ENCODE measurements around the gene ADGRL3. TPM values are rescaled to one million over a fixed set of nuclear protein-coding genes. Genes with fewer than 3 reads are reported as not detected.

ADGRL3 gene
- total RNA-seq, 3 donors from 2014 or later (not counting 1 experiment from before 2014, with no cell fraction given): not detected

- no peaks in the 10 kb centered on the region for H3K4me1 ChIP-seq (ENCODE audit: control insufficient read depth, insufficient read depth, low read length)
- TF ChIP-seq CTCF (IDR thresholded peaks at IDR 0.05): no peak
- 95% methylated on average over 1 of the region's 1 CpG for WGBS (ENCODE audit: insufficient coverage)
- no peaks in the 10 kb centered on the region for H3K27me3 ChIP-seq (ENCODE audit: control insufficient read depth, insufficient read depth, low read length)
- H3K4me3 Mint-ChIP-seq: no peak overlapping the region
- DNase-seq: no peak
- H3K36me3 Mint-ChIP-seq: peaks cover 5% of the 10 kb centered on the region
- no peaks in the 10 kb centered on the region for H3K27me3 Mint-ChIP-seq (ENCODE audit: low read depth in 2 of 2)
- no peak overlapping the region for H3K4me3 ChIP-seq (ENCODE audit: low read length)
- intact Hi-C loops (cut with micrococcal nuclease): no loop called here
- no peak for ATAC-seq
- peaks cover 6 to 19% of the 10 kb centered on the region in 2 donors for H3K9me3 Mint-ChIP-seq
- no peak overlapping the region for H3K27ac Mint-ChIP-seq
- H3K36me3 ChIP-seq (ENCODE audit: control insufficient read depth, insufficient read depth, low read length): no peaks in the 10 kb centered on the region
- no peak overlapping the region for H3K27ac ChIP-seq (ENCODE audit: low read length)
- no peaks in the 10 kb centered on the region for H3K4me1 Mint-ChIP-seq
- H3K9me3 ChIP-seq (ENCODE audit: control insufficient read depth, insufficient read depth, low read length): no peaks in the 10 kb centered on the region
Observed at GRCh38 chr4:61374447-61374891, 174.3 kb downstream of the ADGRL3 start.

GRCh38 chr4:61375301-61375700 lies 175.2 kb downstream of the ADGRL3 start:
- WGBS (ENCODE audit: insufficient coverage): no CpG with 5 or more reads among the region's 2 CpGs
- ATAC-seq (no peak), DNase-seq (no peak)
- peaks cover 5% of the 10 kb centered on the region for H3K36me3 Mint-ChIP-seq
- H3K4me1 ChIP-seq (ENCODE audit: control insufficient read depth, insufficient read depth, low read length): no peaks in the 10 kb centered on the region
- H3K9me3 ChIP-seq (ENCODE audit: control insufficient read depth, insufficient read depth, low read length): no peaks in the 10 kb centered on the region
- H3K4me3 Mint-ChIP-seq: no peak overlapping the region
- no peaks in the 10 kb centered on the region for H3K27me3 Mint-ChIP-seq (ENCODE audit: low read depth in 2 of 2)
- H3K27ac ChIP-seq (ENCODE audit: low read length): no peak overlapping the region
- H3K36me3 ChIP-seq (ENCODE audit: control insufficient read depth, insufficient read depth, low read length): no peaks in the 10 kb centered on the region
- H3K4me1 Mint-ChIP-seq: no peaks in the 10 kb centered on the region
- H3K27ac Mint-ChIP-seq: no peak overlapping the region
- TF ChIP-seq CTCF (IDR thresholded peaks at IDR 0.05): no peak
- intact Hi-C loops (cut with micrococcal nuclease): no loop called here
- H3K4me3 ChIP-seq (ENCODE audit: low read length): no peak overlapping the region
- no peaks in the 10 kb centered on the region for H3K27me3 ChIP-seq (ENCODE audit: control insufficient read depth, insufficient read depth, low read length)
- peaks cover 6 to 16% of the 10 kb centered on the region in 2 donors for H3K9me3 Mint-ChIP-seq

GRCh38 chr4:61376301-61376700 lies 176.2 kb downstream of the ADGRL3 start:
- H3K36me3 Mint-ChIP-seq: peaks cover 5% of the 10 kb centered on the region
- Histone ChIP-seq H3K36me3 (ENCODE audit: control insufficient read depth, insufficient read depth, low read length) (no peaks in the 10 kb centered on the region), H3K27me3 (ENCODE audit: control insufficient read depth, insufficient read depth, low read length) (no peaks in the 10 kb centered on the region), H3K4me3 (ENCODE audit: low read length) (no peak overlapping the region), H3K9me3 (ENCODE audit: control insufficient read depth, insufficient read depth, low read length) (no peaks in the 10 kb centered on the region), H3K27ac (ENCODE audit: low read length) (no peak overlapping the region), H3K4me1 (ENCODE audit: control insufficient read depth, insufficient read depth, low read length) (no peaks in the 10 kb centered on the region)
- peaks cover 11 to 22% of the 10 kb centered on the region in 2 donors for H3K9me3 Mint-ChIP-seq
- ATAC-seq (no peak), DNase-seq (no peak)
- TF ChIP-seq CTCF (IDR thresholded peaks at IDR 0.05): no peak
- no peak overlapping the region for H3K4me3 Mint-ChIP-seq
- intact Hi-C loops (cut with micrococcal nuclease): no loop called here
- no peaks in the 10 kb centered on the region for H3K4me1 Mint-ChIP-seq
- WGBS (ENCODE audit: insufficient coverage): 80% methylated on average over 3 of the region's 3 CpGs
- no peaks in the 10 kb centered on the region for H3K27me3 Mint-ChIP-seq (ENCODE audit: low read depth in 2 of 2)
- no peak overlapping the region for H3K27ac Mint-ChIP-seq

GRCh38 chr4:61379406-61379805 lies 179.3 kb downstream of the ADGRL3 start:
- intact Hi-C loops (cut with micrococcal nuclease): no loop called here
- ATAC-seq: no peak
- peaks cover 14 to 21% of the 10 kb centered on the region in 2 donors for H3K9me3 Mint-ChIP-seq
- DNase-seq: no peak
- H3K27me3 Mint-ChIP-seq (ENCODE audit: low read depth in 2 of 2): no peaks in the 10 kb centered on the region
- Histone ChIP-seq H3K36me3 (ENCODE audit: control insufficient read depth, insufficient read depth, low read length) (no peaks in the 10 kb centered on the region), H3K27ac (ENCODE audit: low read length) (no peak overlapping the region), H3K4me3 (ENCODE audit: low read length) (no peak overlapping the region), H3K27me3 (ENCODE audit: control insufficient read depth, insufficient read depth, low read length) (no peaks in the 10 kb centered on the region), H3K4me1 (ENCODE audit: control insufficient read depth, insufficient read depth, low read length) (no peaks in the 10 kb centered on the region), H3K9me3 (ENCODE audit: control insufficient read depth, insufficient read depth, low read length) (no peaks in the 10 kb centered on the region)
- no peak overlapping the region for H3K4me3 Mint-ChIP-seq
- no peak overlapping the region for H3K27ac Mint-ChIP-seq
- H3K4me1 Mint-ChIP-seq: no peaks in the 10 kb centered on the region
- no peak for TF ChIP-seq CTCF (IDR thresholded peaks at IDR 0.05)
- peaks cover 5% of the 10 kb centered on the region for H3K36me3 Mint-ChIP-seq
- 20% methylated on average over 1 of the region's 1 CpG for WGBS (ENCODE audit: insufficient coverage)
